ENCODE results near the gene TRA2A. TPM values are rescaled to one million over a fixed set of nuclear protein-coding genes. Genes with fewer than 3 reads are reported as not detected.
A peak's percentile ranks its signal among the peaks of the same experiment; 100 is the strongest.

The TRA2A gene
- total RNA-seq, result 10 to 100 TPM; 24.6 to 37.9 (median 29.5) TPM

DNA sequence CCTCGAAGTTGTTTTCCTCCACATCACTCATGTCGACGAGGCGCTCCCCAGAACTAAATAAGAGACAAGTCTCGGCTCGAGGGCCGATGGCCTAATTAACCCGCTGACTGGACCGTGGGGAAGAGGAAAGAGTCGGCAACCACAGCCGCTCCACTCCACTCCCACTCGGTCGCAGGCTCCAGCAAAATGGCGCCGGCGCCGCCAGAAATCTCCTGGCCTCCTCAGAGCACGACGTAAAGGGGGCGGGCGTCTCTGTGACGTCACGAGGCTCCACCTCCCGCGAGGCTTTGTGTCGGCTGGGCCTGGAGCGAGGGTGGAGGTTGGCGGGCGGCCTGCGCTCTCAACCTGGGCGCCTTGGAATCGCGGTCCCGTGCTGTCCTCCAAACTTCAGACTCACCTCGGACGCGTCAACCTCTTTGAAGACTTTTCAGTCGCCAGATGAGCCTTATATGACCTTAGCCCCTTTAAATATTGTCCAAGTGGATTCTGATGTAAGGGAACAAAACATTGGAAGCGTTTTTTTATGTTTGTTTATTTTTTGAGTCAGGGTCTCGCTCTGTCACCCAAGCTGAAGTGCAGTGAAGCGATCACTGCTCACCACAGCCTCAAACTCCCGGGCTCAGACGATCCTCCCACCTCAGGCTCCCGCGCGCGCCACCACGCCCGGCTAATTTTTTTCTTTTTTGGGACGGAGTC is at the start of gene TRA2A:
Gene TRA2A, minus strand, starts transcription at position 188 of the 696 bp plus-strand sequence. Its CDS starts 157 bp downstream, at position 31.
- TF ChIP-seq, protein P1, sequence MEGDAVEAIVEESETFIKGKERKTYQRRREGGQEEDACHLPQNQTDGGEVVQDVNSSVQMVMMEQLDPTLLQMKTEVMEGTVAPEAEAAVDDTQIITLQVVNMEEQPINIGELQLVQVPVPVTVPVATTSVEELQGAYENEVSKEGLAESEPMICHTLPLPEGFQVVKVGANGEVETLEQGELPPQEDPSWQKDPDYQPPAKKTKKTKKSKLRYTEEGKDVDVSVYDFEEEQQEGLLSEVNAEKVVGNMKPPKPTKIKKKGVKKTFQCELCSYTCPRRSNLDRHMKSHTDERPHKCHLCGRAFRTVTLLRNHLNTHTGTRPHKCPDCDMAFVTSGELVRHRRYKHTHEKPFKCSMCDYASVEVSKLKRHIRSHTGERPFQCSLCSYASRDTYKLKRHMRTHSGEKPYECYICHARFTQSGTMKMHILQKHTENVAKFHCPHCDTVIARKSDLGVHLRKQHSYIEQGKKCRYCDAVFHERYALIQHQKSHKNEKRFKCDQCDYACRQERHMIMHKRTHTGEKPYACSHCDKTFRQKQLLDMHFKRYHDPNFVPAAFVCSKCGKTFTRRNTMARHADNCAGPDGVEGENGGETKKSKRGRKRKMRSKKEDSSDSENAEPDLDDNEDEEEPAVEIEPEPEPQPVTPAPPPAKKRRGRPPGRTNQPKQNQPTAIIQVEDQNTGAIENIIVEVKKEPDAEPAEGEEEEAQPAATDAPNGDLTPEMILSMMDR (IDR thresholded peaks at IDR 0.05), result no peak
- peak in 1 of 2 donors; percentile 88 for TF ChIP-seq POLR2A (IDR thresholded peaks at IDR 0.05)
- 13 to 17% methylated on average over 33 to 50 of the region's 50 CpGs for whole genome bisulfite sequencing, 2 donors
- peak; percentile 97 to 100 for DNase-seq (ENCODE audit: low spot score in 2 of 2)
- peak within 1 kb of the TSS; percentile 80 for H3K4me3 ChIP-seq (ENCODE audit: low read depth, poor library complexity, severe bottlenecking)
- intact Hi-C loops (cut with DNase I; ENCODE audit: low total_unique reads), result no loop called here

DNA sequence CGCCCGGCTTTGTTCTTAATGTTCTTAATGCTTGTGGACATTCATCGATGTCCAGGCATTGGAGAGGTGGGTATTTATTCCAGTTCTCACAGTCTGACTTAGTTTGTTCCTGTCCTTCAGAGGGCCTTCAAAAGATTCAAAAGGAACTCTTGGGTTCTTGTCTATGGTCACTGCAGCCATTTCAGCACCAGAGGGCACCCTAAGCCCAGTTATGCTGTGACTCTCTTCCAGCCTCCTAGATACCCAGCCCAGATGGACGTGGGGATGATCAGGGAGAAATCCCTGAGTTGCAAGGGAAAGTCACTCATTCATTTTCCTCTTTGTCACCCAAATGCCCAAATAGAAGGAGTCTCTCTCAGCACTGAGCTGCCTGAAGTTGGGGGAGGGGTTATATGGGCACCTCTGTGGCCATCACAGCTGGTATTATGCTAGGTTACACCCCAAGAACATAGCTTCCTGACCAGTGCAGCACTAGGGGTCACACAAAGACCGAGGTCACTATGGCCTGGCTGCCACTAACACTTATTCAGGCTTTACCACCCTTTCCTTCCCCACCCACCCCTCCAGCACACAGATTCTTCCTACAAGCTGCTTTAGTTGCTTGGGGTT is 38.9 kb upstream of the TRA2A start:
- no peak for TF ChIP-seq POLR2A (IDR thresholded peaks at IDR 0.05)
- TF ChIP-seq, protein P1 (IDR thresholded peaks at IDR 0.05), result no peak
- WGBS, 2 donors, result 33 to 42% methylated on average over 5 of the region's 5 CpGs
- no peak overlapping the region for H3K4me3 ChIP-seq (ENCODE audit: low read depth, poor library complexity, severe bottlenecking)
- intact Hi-C loops (cut with DNase I; ENCODE audit: low total_unique reads), result loop anchor here (5.0 kb wide), 1 partner anchor 147 kb away; no protein-coding TSS in a partner anchor
- peak; percentile 54 to 92 for DNase-seq (ENCODE audit: low spot score in 2 of 2)

DNA sequence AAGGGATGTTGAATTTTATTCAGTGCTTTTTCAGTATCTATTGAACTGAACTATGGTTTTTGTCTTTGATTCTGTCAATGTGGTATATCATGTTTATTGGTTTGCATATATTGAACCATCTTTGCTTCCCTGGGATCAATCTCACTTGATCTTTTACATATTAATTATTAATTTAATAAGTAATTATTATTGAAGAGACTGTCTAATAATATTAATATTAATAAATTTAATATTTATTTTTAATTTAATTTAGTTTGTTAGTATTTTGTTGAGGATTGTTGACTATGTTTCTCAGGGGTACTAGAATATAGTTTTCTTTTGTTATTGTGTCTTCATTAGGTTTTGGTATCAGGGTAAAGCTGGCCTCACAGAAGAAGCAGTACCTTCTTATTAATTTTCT is 26.5 kb upstream of the TRA2A start:
- no peak for TF ChIP-seq POLR2A (IDR thresholded peaks at IDR 0.05)
- TF ChIP-seq, protein P1 (IDR thresholded peaks at IDR 0.05), result no peak
- DNase-seq (ENCODE audit: low spot score in 2 of 2), result no peak
- H3K4me3 ChIP-seq (ENCODE audit: low read depth, poor library complexity, severe bottlenecking), result no peak overlapping the region
- intact Hi-C loops (cut with DNase I; ENCODE audit: low total_unique reads), result no loop called here

DNA sequence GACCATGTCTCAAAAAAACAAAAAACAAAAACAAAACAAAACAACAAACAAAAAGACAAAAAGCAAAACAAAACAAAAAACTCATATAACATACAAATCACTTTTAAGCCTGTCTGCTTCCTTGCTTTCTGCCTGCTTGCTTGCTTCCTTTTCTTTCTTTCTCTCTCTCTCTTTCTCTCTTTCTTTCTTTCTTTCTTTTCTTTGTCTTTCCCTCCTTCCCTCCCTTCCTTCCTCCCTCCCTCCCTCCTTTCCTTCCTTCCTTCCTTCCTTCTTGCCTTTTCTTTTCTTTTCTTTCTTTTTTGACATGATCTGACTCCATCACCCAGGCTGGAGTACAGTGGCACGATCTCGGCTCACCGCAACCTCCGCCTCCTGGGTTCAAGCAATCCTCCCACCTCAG is 15.9 kb upstream of the TRA2A start:
- no peak for TF ChIP-seq POLR2A (IDR thresholded peaks at IDR 0.05)
- TF ChIP-seq, protein P1 (IDR thresholded peaks at IDR 0.05), result no peak
- 91 to 92% methylated on average over 4 of the region's 4 CpGs for WGBS, 2 donors
- intact Hi-C loops (cut with DNase I; ENCODE audit: low total_unique reads), result loop anchor here (10.0 kb wide), 1 partner anchor 273 kb away; no protein-coding TSS in a partner anchor
- no peak for DNase-seq (ENCODE audit: low spot score in 2 of 2)
- no peak overlapping the region for H3K4me3 ChIP-seq (ENCODE audit: low read depth, poor library complexity, severe bottlenecking)

DNA sequence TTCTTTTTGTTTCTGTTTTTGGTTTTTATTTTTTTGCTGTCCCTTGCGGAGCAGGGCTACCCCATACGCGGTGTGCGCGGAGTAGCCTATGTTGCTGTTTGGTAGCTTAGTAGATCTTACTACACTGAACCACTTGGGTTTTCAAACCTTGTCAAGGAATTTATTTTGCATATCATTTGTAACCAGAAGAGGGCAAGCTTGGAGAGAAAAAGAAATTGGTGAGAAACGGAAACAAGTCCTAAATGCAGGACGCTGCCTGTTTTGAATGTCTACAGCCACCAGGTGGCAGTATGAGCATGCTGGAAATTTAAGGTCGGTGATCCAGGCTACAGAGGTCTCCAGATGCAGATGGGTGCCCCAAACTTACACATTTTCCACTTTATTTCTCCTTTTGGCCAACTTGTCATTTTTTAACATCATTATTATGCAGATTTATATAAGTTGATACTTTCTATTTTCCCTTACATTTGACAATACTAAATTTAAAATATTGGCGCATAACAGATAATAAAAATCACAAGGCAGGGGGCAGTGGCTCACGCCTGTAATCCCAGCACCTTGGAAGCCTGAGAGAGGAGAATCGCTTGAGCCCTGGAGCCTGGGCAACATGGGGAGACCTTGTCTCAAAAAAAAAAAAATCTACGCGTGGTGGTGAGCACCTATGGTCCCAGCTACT is 15.3 kb upstream of the TRA2A start:
- peak; percentile 80 to 92 for DNase-seq (ENCODE audit: low spot score in 2 of 2)
- no peak for TF ChIP-seq POLR2A (IDR thresholded peaks at IDR 0.05)
- TF ChIP-seq, protein P1 (IDR thresholded peaks at IDR 0.05), result peak in 1 of 3 donors; percentile 77
- 31 to 40% methylated on average over 13 of the region's 13 CpGs for WGBS, 2 donors
- intact Hi-C loops (cut with DNase I; ENCODE audit: low total_unique reads), result loop anchor here (10.0 kb wide), 1 partner anchor 272 kb away; no protein-coding TSS in a partner anchor
- no peak overlapping the region for H3K4me3 ChIP-seq (ENCODE audit: low read depth, poor library complexity, severe bottlenecking)
